H9 (cell line): Measurements from ENCODE around the gene TMEM165. TPM values are rescaled to one million over a fixed set of nuclear protein-coding genes. Genes with fewer than 3 reads are reported as not detected.
"Not testable (repeated sequence)": the region's sequence is repeated elsewhere in the genome, so short reads cannot be mapped to it uniquely, and the experiment has no call there.

Source experiments
- DNase-seq: peaks from one replicate; pipeline ENCODE4 v3.0.0-alpha.2; 2017
- H2AFZ ChIP-seq: one replicate; pipeline ENCODE4 v1.6.1; 2013; ENCODE audit warnings: mild to moderate bottlenecking, low read length, control low read depth, moderate library complexity
- H2AK5ac ChIP-seq: 2 replicates; pipeline ENCODE4 v1.6.1; 2013; ENCODE audit warnings: low read length, control low read depth, mixed read lengths; ENCODE audit not compliant: insufficient read length
- H2BK120ac ChIP-seq: one replicate; pipeline ENCODE4 v1.6.1; 2013; ENCODE audit warnings: low read depth, mild to moderate bottlenecking, low read length, control low read depth, inconsistent platforms; ENCODE audit not compliant: poor library complexity, severe bottlenecking
- H2BK12ac ChIP-seq: 2 replicates; pipeline ENCODE4 v1.6.1; 2013; ENCODE audit warnings: low read length, control low read depth, mixed read lengths, low read depth; ENCODE audit not compliant: insufficient read length
- H2BK15ac ChIP-seq: 2 replicates; pipeline ENCODE4 v1.6.1; 2013; ENCODE audit warnings: low read depth, low read length, control low read depth
- H2BK20ac ChIP-seq: one replicate; pipeline ENCODE4 v1.6.1; 2013; ENCODE audit warnings: low read depth, mild to moderate bottlenecking, low read length, control low read depth, inconsistent platforms; ENCODE audit not compliant: poor library complexity, severe bottlenecking
- H2BK5ac ChIP-seq: 2 replicates; pipeline ENCODE4 v1.6.1; 2013; ENCODE audit warnings: low read length, control low read depth, mixed read lengths; ENCODE audit not compliant: insufficient read length
- H3K14ac ChIP-seq: 2 replicates; pipeline ENCODE4 v1.6.1; 2013; ENCODE audit warnings: low read length, control low read depth; ENCODE audit not compliant: insufficient read depth
- H3K18ac ChIP-seq: 2 replicates; pipeline ENCODE4 v1.6.1; 2013; ENCODE audit warnings: low read depth, mild to moderate bottlenecking, mixed read lengths, low read length, control low read depth; ENCODE audit not compliant: insufficient read length
- H3K23ac ChIP-seq: 2 replicates; pipeline ENCODE4 v1.6.1; 2013; ENCODE audit warnings: low read length, control low read depth, mixed read lengths, low read depth; ENCODE audit not compliant: insufficient read length
- H3K23me2 ChIP-seq: 2 replicates; pipeline ENCODE4 v1.6.1; 2013; ENCODE audit warnings: low read depth, mild to moderate bottlenecking, mixed read lengths, low read length, control low read depth; ENCODE audit not compliant: insufficient read length, poor library complexity, severe bottlenecking
- H3K27ac ChIP-seq: 2 replicates; pipeline ENCODE4 v1.5.1; 2013; ENCODE audit warnings: low read length, control low read depth, mixed read lengths, low read depth; ENCODE audit not compliant: insufficient read length
- H3K27me3 ChIP-seq: 2 replicates; pipeline ENCODE4 v1.6.1; 2013; ENCODE audit warnings: low read length, control low read depth, inconsistent platforms; ENCODE audit not compliant: insufficient read depth
- H3K4ac ChIP-seq: 2 replicates; pipeline ENCODE4 v1.6.1; 2013; ENCODE audit warnings: low read depth, mild to moderate bottlenecking, control low read depth, inconsistent platforms, low read length, moderate library complexity
- H3K4me1 ChIP-seq: 2 replicates; pipeline ENCODE4 v1.6.1; 2013; ENCODE audit warnings: low read length, control low read depth, inconsistent platforms; ENCODE audit not compliant: insufficient read depth
- H3K4me2 ChIP-seq: 2 replicates; pipeline ENCODE4 v1.6.1; 2013; ENCODE audit warnings: low read length, control low read depth, mixed read lengths; ENCODE audit not compliant: insufficient read length, insufficient read depth
- H3K56ac ChIP-seq: 2 replicates; pipeline ENCODE4 v1.6.1; 2013; ENCODE audit warnings: low read depth, mild to moderate bottlenecking, mixed read lengths, low read length, control low read depth; ENCODE audit not compliant: insufficient read length
- H3K79me1 ChIP-seq: 2 replicates; pipeline ENCODE4 v1.6.1; 2013; ENCODE audit warnings: low read depth, mild to moderate bottlenecking, moderate library complexity, low read length, control low read depth, inconsistent platforms; ENCODE audit not compliant: insufficient read depth, poor library complexity, severe bottlenecking
- H3K79me2 ChIP-seq: 2 replicates; pipeline ENCODE4 v1.6.1; 2013; ENCODE audit warnings: low read length, control low read depth, inconsistent platforms; ENCODE audit not compliant: insufficient read depth
- H3K9ac ChIP-seq: 2 replicates; pipeline ENCODE4 v1.6.1; 2013; ENCODE audit warnings: low read length, control low read depth, mixed read lengths; ENCODE audit not compliant: insufficient read length; ENCODE audit errors: extremely low read depth
- H3K9me3 ChIP-seq: one replicate; pipeline ENCODE4 v1.6.1; 2013; ENCODE audit warnings: low read depth, low read length, inconsistent platforms; ENCODE audit not compliant: control insufficient read depth
- H3T11ph ChIP-seq: one replicate; pipeline ENCODE4 v1.6.1; 2013; ENCODE audit warnings: mild to moderate bottlenecking, low read length, control low read depth, inconsistent platforms
- H4K20me1 ChIP-seq: one replicate; pipeline ENCODE4 v1.6.1; 2013; ENCODE audit not compliant: control insufficient read depth, insufficient read length, insufficient read depth
- H4K5ac ChIP-seq: 2 replicates; pipeline ENCODE4 v1.6.1; 2013; ENCODE audit warnings: low read depth, mild to moderate bottlenecking, mixed read lengths, low read length, control low read depth; ENCODE audit not compliant: insufficient read length
- H4K8ac ChIP-seq: replicated peaks from 2 replicates; pipeline ENCODE4 v1.6.1; 2013; ENCODE audit warnings: low read length, control low read depth, mixed read lengths, low read depth; ENCODE audit not compliant: insufficient read length
- H4K91ac ChIP-seq: 2 replicates; pipeline ENCODE4 v1.6.1; 2013; ENCODE audit warnings: low read depth, mild to moderate bottlenecking, moderate library complexity, mixed read lengths, low read length, control low read depth; ENCODE audit not compliant: insufficient read length
- H3K27ac Mint-ChIP-seq, 3 experiments: 2 replicates in 2 of 3; 3 replicates in 1 of 3; pipeline ENCODE4 v1.8.0; 2020 to 2021; ENCODE audit warnings: mixed read lengths in 3 of 3, mild to moderate bottlenecking in 1 of 3, moderate library complexity in 1 of 3
- H3K27me3 Mint-ChIP-seq: 2 replicates; pipeline ENCODE4 v1.8.0; 2021; ENCODE audit warnings: low read depth, mild to moderate bottlenecking, moderate library complexity, mixed read lengths
- H3K36me3 Mint-ChIP-seq, 3 experiments: 2 replicates in 2 of 3; 3 replicates in 1 of 3; pipeline ENCODE4 v1.8.0; 2020 to 2021; ENCODE audit warnings: low read depth in 3 of 3, mixed read lengths in 3 of 3; ENCODE audit not compliant: insufficient read depth in 1 of 3
- H3K4me1 Mint-ChIP-seq, 2 experiments: 2 replicates each; pipeline ENCODE4 v1.8.0; 2020; ENCODE audit warnings: mixed read lengths in 2 of 2
- H3K4me3 Mint-ChIP-seq, 2 experiments: 2 replicates in 1 of 2; 3 replicates in 1 of 2; pipeline ENCODE4 v1.8.0; 2020 to 2021; ENCODE audit warnings: mild to moderate bottlenecking in 2 of 2, mixed read lengths in 2 of 2, moderate library complexity in 1 of 2
- H3K9me3 Mint-ChIP-seq, 2 experiments: 2 replicates in 1 of 2; 3 replicates in 1 of 2; pipeline ENCODE4 v1.8.0; 2020; ENCODE audit warnings: mild to moderate bottlenecking in 2 of 2, mixed read lengths in 2 of 2, moderate library complexity in 1 of 2
- CTCF ChIP-seq: fragments of 200-600 bp; sonication (generic); conservative IDR thresholded peaks from 3 replicates; pipeline ENCODE4 v1.8.0; 2021; ENCODE audit warnings: antibody characterized with exemption, mild to moderate bottlenecking
- WGBS: extraction: QIAGEN DNeasy Blood & Tissue Kit; methylation state at CpG from one replicate; pipeline ENCODE4 v1.1.7; 2013; ENCODE audit warnings: missing lambda C conversion rate, low lambda C conversion rate, mixed read lengths; ENCODE audit not compliant: insufficient read length; ENCODE audit errors: extremely low coverage; 5-methylcytosine and 5-hydroxymethylcytosine counted together
- total RNA-seq: library from RNA; stranded (reverse); gene quantifications from 2 replicates; pipeline ENCODE4 v1.2.1, GENCODE V29; 2021

TMEM165 gene
- total RNA-seq, 1 experiment from 2014 or later: 87.2 TPM

GRCh38 chr4:55352726-55353125, 43.0 kb upstream of the TMEM165 start:
- Histone ChIP-seq H2BK15ac (no peak overlapping the region), H3K23me2 (no peaks in the 10 kb centered on the region), H3K27me3 (no peaks in the 10 kb centered on the region), H3K4me1 (no peaks in the 10 kb centered on the region), H4K20me1 (no peaks in the 10 kb centered on the region), H3K9ac (no peak overlapping the region), H4K8ac (no peak overlapping the region), H3K27ac (no peak overlapping the region), H3K4me2 (no peak overlapping the region), H2BK20ac (no peak overlapping the region), H3K79me1 (no peaks in the 10 kb centered on the region), H3K14ac (no peak overlapping the region), H3K9me3 (no peaks in the 10 kb centered on the region), H3K4ac (no peak overlapping the region), H4K91ac (no peak overlapping the region), H2BK12ac (no peak overlapping the region), H2BK120ac (no peak overlapping the region), H3K23ac (no peak overlapping the region), H2AK5ac (no peak overlapping the region), H4K5ac (no peak overlapping the region), H3K56ac (no peak overlapping the region), H2AFZ (no peak overlapping the region), H2BK5ac (no peak overlapping the region), H3T11ph (no peak overlapping the region), H3K18ac (no peak overlapping the region), H3K79me2 (no peaks in the 10 kb centered on the region)
- Mint-ChIP-seq H3K4me3 (no peak overlapping the region), H3K4me1 (peaks cover 6 to 9% of the 10 kb centered on the region in 2 experiments), H3K27me3 (no peaks in the 10 kb centered on the region), H3K36me3 (peaks cover 27 to 32% (median 29%) of the 10 kb centered on the region in 3 experiments), H3K27ac (no peak overlapping the region), H3K9me3 (peaks cover 4 to 9% of the 10 kb centered on the region in 2 experiments; a peak in 4 of 5 replicates)
- DNase-seq: no peak
- no CpG with 5 or more reads among the region's 2 CpGs for WGBS
- no peak for TF ChIP-seq CTCF

- not testable (repeated sequence) for H4K8ac ChIP-seq, H3K9me3 Mint-ChIP-seq, H2AK5ac ChIP-seq, H2BK120ac ChIP-seq, H2BK20ac ChIP-seq, H2AFZ ChIP-seq, H2BK12ac ChIP-seq, H3K18ac ChIP-seq, H3K14ac ChIP-seq, H3K9ac ChIP-seq, H3K23me2 ChIP-seq, H3K79me2 ChIP-seq, H3K23ac ChIP-seq, H3K27ac Mint-ChIP-seq, H4K5ac ChIP-seq, H4K20me1 ChIP-seq, H2BK15ac ChIP-seq, H3K27me3 ChIP-seq, H3K79me1 ChIP-seq, H3K4me3 Mint-ChIP-seq, H4K91ac ChIP-seq, H3K56ac ChIP-seq, H3K9me3 ChIP-seq, H3K4me1 ChIP-seq, H3K27ac ChIP-seq, H3K4me2 ChIP-seq, H2BK5ac ChIP-seq, H3T11ph ChIP-seq, H3K4me1 Mint-ChIP-seq, H3K27me3 Mint-ChIP-seq, DNase-seq, H3K4ac ChIP-seq
- peaks cover 27 to 32% (median 29%) of the 10 kb centered on the region in 3 experiments for H3K36me3 Mint-ChIP-seq
- WGBS: no CpG with 5 or more reads among the region's 13 CpGs
These were observed 42.5 kb upstream of the TMEM165 start for GRCh38 chr4:55353228-55353747.
